ENCODE results near the gene SLC13A4. TPM values are rescaled to one million over a fixed set of nuclear protein-coding genes. Genes with fewer than 3 reads are reported as not detected.
"Not testable (repeated sequence)": the region's sequence is repeated elsewhere in the genome, so short reads cannot be mapped to it uniquely, and the experiment has no call there.

SLC13A4 gene
- total and polyA plus RNA-seq, 8 donors, result 0.31 to 1.7 (median 1.6) TPM; not detected in 5

DNA sequence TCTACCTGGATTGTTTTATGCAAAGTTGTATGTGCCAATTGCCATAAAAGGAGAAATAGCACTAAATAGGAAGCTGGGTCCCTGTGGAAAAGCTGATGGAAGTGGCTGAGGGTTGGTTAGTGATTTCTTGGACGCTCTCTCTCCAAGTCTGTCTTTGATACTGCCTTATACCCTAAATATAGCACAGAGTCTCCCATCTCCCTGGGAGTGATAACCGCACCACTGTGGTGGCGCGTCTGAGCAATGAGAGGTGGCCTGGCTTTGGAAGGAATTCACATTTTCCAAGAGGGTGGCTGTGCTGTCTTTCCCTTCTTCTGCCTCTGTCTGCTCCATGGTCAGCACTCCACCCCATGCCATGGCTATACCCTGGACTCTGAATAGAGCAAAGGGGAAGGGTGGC, 34.4 kb downstream of the SLC13A4 start:
- no peak for DNase-seq
- Histone ChIP-seq H3K36me3 (peaks cover 0 to 58% (median 34%) of the 10 kb centered on the region in 4 donors), H3K27ac (no peak overlapping the region), H3K27me3 (no peaks in the 10 kb centered on the region), H3K4me3 (no peak overlapping the region), H3K4me1 (no peaks in the 10 kb centered on the region), H3K9me3 (no peaks in the 10 kb centered on the region)
- 89 to 97% (median 96%) methylated on average over 4 of the region's 4 CpGs for WGBS, 5 donors
- intact Hi-C loops (cut with DNase I; ENCODE audit: low total_unique reads), result no loop called here
- no peak for TF ChIP-seq EP300 (IDR thresholded peaks at IDR 0.05)
- TF ChIP-seq POLR2A (IDR thresholded peaks at IDR 0.05), result no peak
- TF ChIP-seq POLR2AphosphoS5 (IDR thresholded peaks at IDR 0.05), result no peak
- TF ChIP-seq, protein P1, sequence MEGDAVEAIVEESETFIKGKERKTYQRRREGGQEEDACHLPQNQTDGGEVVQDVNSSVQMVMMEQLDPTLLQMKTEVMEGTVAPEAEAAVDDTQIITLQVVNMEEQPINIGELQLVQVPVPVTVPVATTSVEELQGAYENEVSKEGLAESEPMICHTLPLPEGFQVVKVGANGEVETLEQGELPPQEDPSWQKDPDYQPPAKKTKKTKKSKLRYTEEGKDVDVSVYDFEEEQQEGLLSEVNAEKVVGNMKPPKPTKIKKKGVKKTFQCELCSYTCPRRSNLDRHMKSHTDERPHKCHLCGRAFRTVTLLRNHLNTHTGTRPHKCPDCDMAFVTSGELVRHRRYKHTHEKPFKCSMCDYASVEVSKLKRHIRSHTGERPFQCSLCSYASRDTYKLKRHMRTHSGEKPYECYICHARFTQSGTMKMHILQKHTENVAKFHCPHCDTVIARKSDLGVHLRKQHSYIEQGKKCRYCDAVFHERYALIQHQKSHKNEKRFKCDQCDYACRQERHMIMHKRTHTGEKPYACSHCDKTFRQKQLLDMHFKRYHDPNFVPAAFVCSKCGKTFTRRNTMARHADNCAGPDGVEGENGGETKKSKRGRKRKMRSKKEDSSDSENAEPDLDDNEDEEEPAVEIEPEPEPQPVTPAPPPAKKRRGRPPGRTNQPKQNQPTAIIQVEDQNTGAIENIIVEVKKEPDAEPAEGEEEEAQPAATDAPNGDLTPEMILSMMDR (IDR thresholded peaks at IDR 0.05), result no peak

DNA sequence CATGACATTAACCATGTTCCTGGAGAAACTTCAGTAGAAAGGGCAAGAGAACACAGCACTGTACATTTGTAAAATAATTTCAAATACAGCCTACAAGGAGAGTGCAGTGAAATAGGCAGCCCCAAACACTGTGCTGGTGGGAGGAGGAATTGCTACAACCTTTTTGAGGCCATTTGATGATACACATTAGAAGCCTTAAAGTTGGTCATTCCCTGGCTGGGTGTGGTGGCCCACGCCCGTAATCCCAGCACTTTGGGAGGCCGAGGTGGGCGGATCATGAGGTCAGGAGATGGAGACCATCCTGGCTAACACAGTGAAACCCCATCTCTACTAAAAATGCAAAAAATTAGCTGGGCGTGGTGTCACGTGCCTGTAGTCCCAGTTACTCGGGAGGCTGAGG, 35.4 kb downstream of the SLC13A4 start:
- DNase-seq; H3K4me3 ChIP-seq; H3K27me3 ChIP-seq; H3K4me1 ChIP-seq; H3K27ac ChIP-seq; H3K9me3 ChIP-seq; intact Hi-C loops (cut with DNase I; ENCODE audit: low total_unique reads): not testable (repeated sequence)
- peaks cover 0 to 62% (median 34%) of the 10 kb centered on the region in 4 donors for H3K36me3 ChIP-seq
- WGBS, 5 donors, result 95 to 98% (median 96%) methylated on average over 7 of the region's 7 CpGs

DNA sequence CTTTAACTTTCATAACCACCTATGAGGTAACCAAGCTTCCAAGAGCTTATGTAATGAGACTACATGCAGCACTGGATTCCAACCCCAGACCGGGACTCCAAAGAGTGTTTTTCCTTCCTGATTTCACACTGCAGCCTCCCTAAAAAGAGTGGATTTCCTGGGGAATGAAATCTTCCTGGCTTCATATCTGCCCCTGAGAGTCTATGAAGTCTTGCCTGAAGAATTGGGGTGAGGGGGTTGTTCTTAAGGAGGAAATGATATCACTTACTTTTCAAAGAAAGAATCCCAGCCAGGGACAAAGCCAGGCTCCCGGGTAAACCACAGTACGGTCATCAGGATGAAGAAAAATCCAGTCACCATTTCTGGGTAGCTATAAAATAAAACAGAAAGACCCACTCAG, 35.9 kb downstream of the SLC13A4 start:
- intact Hi-C loops (cut with DNase I; ENCODE audit: low total_unique reads), result no loop called here
- no peak overlapping the region for H3K27ac ChIP-seq

DNA sequence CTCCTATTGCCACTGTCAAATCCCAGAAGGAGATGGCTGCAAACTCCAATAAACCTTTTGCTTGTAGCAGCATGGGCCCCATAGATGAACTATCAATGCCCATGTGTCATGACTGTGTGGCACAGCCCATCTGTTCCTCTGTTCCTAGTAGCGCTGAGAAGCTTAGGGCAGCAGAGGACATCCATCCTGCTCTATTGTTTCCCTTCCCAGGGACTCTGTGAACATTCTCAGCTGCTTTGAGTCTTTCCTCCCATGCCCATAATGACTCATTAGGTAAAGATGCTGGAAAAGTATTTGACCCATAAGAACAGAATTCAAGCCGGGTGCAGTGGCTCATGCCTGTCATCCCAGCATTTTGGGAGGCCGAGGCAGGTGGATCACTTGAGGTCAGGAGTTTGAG, 37.4 kb downstream of the SLC13A4 start:
- H3K4me1 ChIP-seq, result no peaks in the 10 kb centered on the region
- intact Hi-C loops (cut with DNase I; ENCODE audit: low total_unique reads), result no loop called here
- peaks cover 0 to 62% (median 34%) of the 10 kb centered on the region in 4 donors for H3K36me3 ChIP-seq
- 94 to 97% (median 96%) methylated on average over 3 of the region's 3 CpGs for WGBS, 5 donors
- TF ChIP-seq EP300 (IDR thresholded peaks at IDR 0.05) (no peak), POLR2A (IDR thresholded peaks at IDR 0.05) (no peak), POLR2AphosphoS5 (IDR thresholded peaks at IDR 0.05) (no peak)
- TF ChIP-seq, protein P1 (IDR thresholded peaks at IDR 0.05), result no peak
- no peak overlapping the region for H3K27ac ChIP-seq
- H3K27me3 ChIP-seq, result no peaks in the 10 kb centered on the region
- DNase-seq, result no peak
- H3K9me3 ChIP-seq, result no peaks in the 10 kb centered on the region
- H3K4me3 ChIP-seq, result no peak overlapping the region

More for the DNA sequence above, 35.9 kb downstream of the SLC13A4 start:
- TF ChIP-seq, protein P1 (IDR thresholded peaks at IDR 0.05), result no peak
- TF ChIP-seq POLR2AphosphoS5 (IDR thresholded peaks at IDR 0.05) (no peak), EP300 (IDR thresholded peaks at IDR 0.05) (no peak), POLR2A (IDR thresholded peaks at IDR 0.05) (no peak)
- no peaks in the 10 kb centered on the region for H3K27me3 ChIP-seq
- 62 to 88% (median 85%) methylated on average over 3 of the region's 3 CpGs for WGBS, 5 donors
- H3K4me3 ChIP-seq, result no peak overlapping the region
- no peaks in the 10 kb centered on the region for H3K9me3 ChIP-seq
- peaks cover 0 to 66% (median 34%) of the 10 kb centered on the region in 4 donors for H3K36me3 ChIP-seq
- H3K4me1 ChIP-seq, result no peaks in the 10 kb centered on the region
- no peak for DNase-seq

DNA sequence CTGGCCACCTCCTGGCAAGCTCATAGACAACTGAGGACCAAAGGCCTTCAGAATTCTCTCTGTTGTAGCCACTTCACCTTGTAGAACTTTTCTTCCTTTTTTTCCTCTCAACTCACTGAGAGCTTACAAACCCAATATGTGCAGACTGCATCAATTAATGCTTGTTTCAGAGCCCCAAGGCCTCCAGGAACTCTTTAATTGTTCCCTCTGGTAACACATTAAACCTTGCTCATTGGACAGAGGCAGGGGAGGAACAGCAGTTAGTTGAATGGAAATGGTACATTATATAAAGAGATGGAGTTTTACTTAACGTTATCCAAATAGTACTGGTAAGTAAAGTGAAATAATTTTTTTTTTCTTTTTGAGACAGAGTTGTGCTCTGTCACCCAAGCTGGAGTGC, 40.5 kb downstream of the SLC13A4 start:
- Histone ChIP-seq H3K27me3 (no peaks in the 10 kb centered on the region), H3K4me3 (no peak overlapping the region), H3K9me3 (no peaks in the 10 kb centered on the region), H3K36me3 (peaks cover 0 to 40% (median 20%) of the 10 kb centered on the region in 4 donors), H3K4me1 (peaks cover 0 to 14% (median 9%) of the 10 kb centered on the region in 4 donors), H3K27ac (no peak overlapping the region)
- 0 to 46% (median 0%) methylated on average over 1 of the region's 1 CpG for WGBS, 5 donors
- no peak for DNase-seq
- intact Hi-C loops (cut with DNase I; ENCODE audit: low total_unique reads), result no loop called here
- no peak for TF ChIP-seq POLR2AphosphoS5 (IDR thresholded peaks at IDR 0.05)
- TF ChIP-seq POLR2A (IDR thresholded peaks at IDR 0.05), result no peak
- no peak for TF ChIP-seq EP300 (IDR thresholded peaks at IDR 0.05)
- TF ChIP-seq, protein P1 (IDR thresholded peaks at IDR 0.05), result no peak
